SHP77 (cell line): Measurements from ENCODE around the gene SLC13A4.
"Not testable (repeated sequence)": the region's sequence is repeated elsewhere in the genome, so short reads cannot be mapped to it uniquely, and the experiment has no call there.

ENCODE experiments used
- DNase-seq, 2 experiments: peaks; one replicate each; lab custom pipeline; 2025; lab: John Stamatoyannopoulos, UW

SLC13A4 gene

GRCh38 chr7:135662123-135662372, 65.9 kb downstream of the SLC13A4 start:
- no peak for DNase-seq

GRCh38 chr7:135661311-135662122, 66.5 kb downstream of the SLC13A4 start:
- DNase-seq, result peak in 1 of 2 experiments; percentile 43

- DNase-seq, result no peak
These were observed 68.7 kb downstream of the SLC13A4 start for GRCh38 chr7:135659159-135659846.

GRCh38 chr7:135658564-135658963, 69.4 kb downstream of the SLC13A4 start:
- no peak for DNase-seq

GRCh38 chr7:135653340-135654080, 74.5 kb downstream of the SLC13A4 start:
- DNase-seq, result peak; percentile 62 to 65

GRCh38 chr7:135650831-135651573, 77.0 kb downstream of the SLC13A4 start:
- DNase-seq, result no peak

GRCh38 chr7:135648235-135648634, 79.8 kb downstream of the SLC13A4 start:
- DNase-seq, result no peak

GRCh38 chr7:135647755-135648154, 80.2 kb downstream of the SLC13A4 start:
- DNase-seq, result no peak

GRCh38 chr7:135645296-135645904, 82.6 kb downstream of the SLC13A4 start:
- DNase-seq, result peak; percentile 8 to 36

- no peak for DNase-seq
These were observed 83.3 kb downstream of the SLC13A4 start for GRCh38 chr7:135644729-135645128.

GRCh38 chr7:135644154-135644553, 83.8 kb downstream of the SLC13A4 start:
- no peak for DNase-seq

- not testable (repeated sequence) for DNase-seq
These were observed 88.3 kb downstream of the SLC13A4 start for GRCh38 chr7:135639690-135640089.

GRCh38 chr7:135634191-135634878, 93.7 kb downstream of the SLC13A4 start:
- no peak for DNase-seq
